Measurements from ENCODE around the gene CXCL12. TPM values are rescaled to one million over a fixed set of nuclear protein-coding genes. Genes with fewer than 3 reads are reported as not detected.

CXCL12 gene
- total RNA-seq, 1 donor from 2014 or later, result 2.2 TPM

DNA sequence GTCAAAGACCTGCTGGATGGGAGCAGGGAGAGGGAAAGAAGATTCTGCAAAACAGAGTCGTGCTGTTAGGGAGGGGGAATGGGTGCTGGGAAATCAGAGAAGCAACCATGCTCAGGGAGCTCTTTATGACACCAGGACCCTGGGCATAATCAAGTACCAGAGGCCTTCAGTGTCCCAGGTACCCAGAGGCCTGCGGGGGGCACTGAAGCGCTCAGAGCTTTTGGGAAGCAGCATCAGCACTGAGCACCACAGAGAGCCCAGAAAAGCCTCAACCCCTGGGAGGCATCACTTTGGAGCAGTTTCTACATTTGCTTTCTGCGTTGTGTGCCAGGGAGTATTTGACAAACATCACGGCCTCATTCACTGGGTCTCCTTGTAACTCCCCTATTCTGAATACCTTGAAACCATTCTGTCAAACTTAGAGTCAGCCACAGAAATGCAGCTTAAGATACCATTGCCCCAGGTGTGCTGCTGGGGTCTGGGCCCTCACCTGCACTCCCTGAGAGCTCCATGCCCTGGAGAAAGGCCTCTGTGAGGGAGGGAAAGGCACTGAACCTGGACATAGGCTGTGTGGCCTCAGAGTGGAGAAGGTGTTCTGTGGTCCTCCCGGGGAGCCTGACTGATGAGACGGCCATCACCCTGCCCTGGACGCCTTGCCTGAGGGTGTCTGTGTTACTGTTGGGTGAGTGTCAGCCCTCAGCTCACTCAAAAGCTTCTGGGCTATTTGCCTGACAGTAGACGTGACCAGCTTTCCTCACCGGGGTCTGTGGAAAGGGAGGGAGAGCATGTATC lies 37.1 kb downstream of the CXCL12 start:
- peaks cover 9% of the 10 kb centered on the region for H3K9me3 Mint-ChIP-seq (ENCODE audit: unreplicated experiment)
- no peak overlapping the region for H3K27ac Mint-ChIP-seq (ENCODE audit: unreplicated experiment)
- DNase-seq, result no peak
- TF ChIP-seq, protein P1, sequence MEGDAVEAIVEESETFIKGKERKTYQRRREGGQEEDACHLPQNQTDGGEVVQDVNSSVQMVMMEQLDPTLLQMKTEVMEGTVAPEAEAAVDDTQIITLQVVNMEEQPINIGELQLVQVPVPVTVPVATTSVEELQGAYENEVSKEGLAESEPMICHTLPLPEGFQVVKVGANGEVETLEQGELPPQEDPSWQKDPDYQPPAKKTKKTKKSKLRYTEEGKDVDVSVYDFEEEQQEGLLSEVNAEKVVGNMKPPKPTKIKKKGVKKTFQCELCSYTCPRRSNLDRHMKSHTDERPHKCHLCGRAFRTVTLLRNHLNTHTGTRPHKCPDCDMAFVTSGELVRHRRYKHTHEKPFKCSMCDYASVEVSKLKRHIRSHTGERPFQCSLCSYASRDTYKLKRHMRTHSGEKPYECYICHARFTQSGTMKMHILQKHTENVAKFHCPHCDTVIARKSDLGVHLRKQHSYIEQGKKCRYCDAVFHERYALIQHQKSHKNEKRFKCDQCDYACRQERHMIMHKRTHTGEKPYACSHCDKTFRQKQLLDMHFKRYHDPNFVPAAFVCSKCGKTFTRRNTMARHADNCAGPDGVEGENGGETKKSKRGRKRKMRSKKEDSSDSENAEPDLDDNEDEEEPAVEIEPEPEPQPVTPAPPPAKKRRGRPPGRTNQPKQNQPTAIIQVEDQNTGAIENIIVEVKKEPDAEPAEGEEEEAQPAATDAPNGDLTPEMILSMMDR (IDR thresholded peaks at IDR 0.05; ENCODE audit: partially characterized antibody, unreplicated experiment), result no peak
- H3K4me3 Mint-ChIP-seq (ENCODE audit: unreplicated experiment), result no peak overlapping the region
- no peaks in the 10 kb centered on the region for H3K36me3 Mint-ChIP-seq (ENCODE audit: unreplicated experiment)
- H3K4me1 Mint-ChIP-seq (ENCODE audit: low read depth, unreplicated experiment), result no peaks in the 10 kb centered on the region
- peaks cover 18% of the 10 kb centered on the region for H3K27me3 Mint-ChIP-seq (ENCODE audit: unreplicated experiment)

DNA sequence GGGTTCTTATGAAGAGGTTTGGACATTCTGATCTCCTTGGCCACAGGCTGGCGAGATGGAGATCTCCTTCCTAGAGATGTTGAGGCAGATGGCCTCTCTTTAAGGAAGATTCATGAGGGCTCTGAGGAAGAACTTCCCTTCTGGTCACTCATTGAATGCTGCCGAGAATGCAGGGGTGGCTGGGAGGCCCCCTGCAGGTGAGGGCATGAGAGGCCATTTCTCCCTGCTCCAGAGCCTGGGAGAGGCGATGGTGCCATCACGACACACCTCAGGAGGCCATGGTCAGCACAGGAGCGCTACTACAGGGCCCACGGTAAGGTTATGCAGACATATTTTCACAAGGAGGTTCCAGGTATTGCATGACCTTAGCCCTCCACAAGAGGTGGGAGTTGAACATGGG lies 40.2 kb downstream of the CXCL12 start:
- Mint-ChIP-seq H3K36me3 (ENCODE audit: unreplicated experiment) (no peaks in the 10 kb centered on the region), H3K4me3 (ENCODE audit: unreplicated experiment) (no peak overlapping the region), H3K27ac (ENCODE audit: unreplicated experiment) (no peak overlapping the region), H3K9me3 (ENCODE audit: unreplicated experiment) (peaks cover 5% of the 10 kb centered on the region), H3K27me3 (ENCODE audit: unreplicated experiment) (peaks cover 14% of the 10 kb centered on the region), H3K4me1 (ENCODE audit: low read depth, unreplicated experiment) (no peaks in the 10 kb centered on the region)
- TF ChIP-seq, protein P1 (IDR thresholded peaks at IDR 0.05; ENCODE audit: partially characterized antibody, unreplicated experiment), result no peak
- no peak for DNase-seq

DNA sequence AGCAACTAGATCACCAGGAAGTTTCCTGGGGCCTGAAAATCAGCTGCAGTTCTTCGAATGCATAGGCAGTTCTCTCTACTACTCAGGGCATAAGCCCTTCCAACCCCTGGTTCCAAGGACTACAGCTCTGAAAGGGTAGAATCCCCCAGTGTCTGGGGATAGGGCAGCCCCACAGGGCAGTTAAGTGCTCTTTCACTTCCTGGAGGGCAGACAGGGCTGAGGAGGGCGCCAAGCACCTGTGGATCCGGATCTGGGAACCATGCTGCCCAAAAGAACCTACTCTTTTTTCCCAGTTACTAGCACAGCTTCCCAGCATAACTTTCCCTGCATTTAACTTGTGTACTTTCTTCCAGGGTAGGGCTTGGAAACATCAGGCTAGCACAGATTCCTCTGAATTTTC lies 41.1 kb downstream of the CXCL12 start:
- Mint-ChIP-seq H3K9me3 (ENCODE audit: unreplicated experiment) (peaks cover 5% of the 10 kb centered on the region), H3K27me3 (ENCODE audit: unreplicated experiment) (peaks cover 16% of the 10 kb centered on the region), H3K27ac (ENCODE audit: unreplicated experiment) (no peak overlapping the region), H3K4me1 (ENCODE audit: low read depth, unreplicated experiment) (no peaks in the 10 kb centered on the region), H3K4me3 (ENCODE audit: unreplicated experiment) (no peak overlapping the region), H3K36me3 (ENCODE audit: unreplicated experiment) (no peaks in the 10 kb centered on the region)
- TF ChIP-seq, protein P1 (IDR thresholded peaks at IDR 0.05; ENCODE audit: partially characterized antibody, unreplicated experiment), result no peak
- DNase-seq, result no peak

DNA sequence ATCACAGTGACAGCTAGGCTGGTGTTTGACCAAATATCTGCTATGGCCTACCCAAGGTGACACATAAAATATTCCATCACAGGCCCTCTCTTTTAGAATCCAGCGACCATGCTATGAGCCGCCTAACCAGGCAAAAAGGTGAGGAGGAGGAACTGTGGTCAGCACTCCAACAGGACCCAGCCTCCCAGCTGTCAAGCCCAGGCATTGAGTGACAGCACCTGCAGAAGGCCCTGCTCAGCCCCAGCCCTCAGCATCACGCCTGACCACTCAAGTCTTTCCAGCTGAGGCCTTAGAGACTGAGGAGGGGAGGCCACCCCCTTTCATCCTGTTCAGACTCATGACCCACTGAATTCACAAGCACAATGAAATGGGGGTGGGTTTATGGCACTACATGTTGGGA lies 43.0 kb downstream of the CXCL12 start:
- no peaks in the 10 kb centered on the region for H3K4me1 Mint-ChIP-seq (ENCODE audit: low read depth, unreplicated experiment)
- no peak overlapping the region for H3K4me3 Mint-ChIP-seq (ENCODE audit: unreplicated experiment)
- DNase-seq, result no peak
- H3K27me3 Mint-ChIP-seq (ENCODE audit: unreplicated experiment), result peaks cover 11% of the 10 kb centered on the region
- H3K9me3 Mint-ChIP-seq (ENCODE audit: unreplicated experiment), result peaks cover 5% of the 10 kb centered on the region
- H3K36me3 Mint-ChIP-seq (ENCODE audit: unreplicated experiment), result no peaks in the 10 kb centered on the region
- no peak overlapping the region for H3K27ac Mint-ChIP-seq (ENCODE audit: unreplicated experiment)
- TF ChIP-seq, protein P1 (IDR thresholded peaks at IDR 0.05; ENCODE audit: partially characterized antibody, unreplicated experiment), result no peak

DNA sequence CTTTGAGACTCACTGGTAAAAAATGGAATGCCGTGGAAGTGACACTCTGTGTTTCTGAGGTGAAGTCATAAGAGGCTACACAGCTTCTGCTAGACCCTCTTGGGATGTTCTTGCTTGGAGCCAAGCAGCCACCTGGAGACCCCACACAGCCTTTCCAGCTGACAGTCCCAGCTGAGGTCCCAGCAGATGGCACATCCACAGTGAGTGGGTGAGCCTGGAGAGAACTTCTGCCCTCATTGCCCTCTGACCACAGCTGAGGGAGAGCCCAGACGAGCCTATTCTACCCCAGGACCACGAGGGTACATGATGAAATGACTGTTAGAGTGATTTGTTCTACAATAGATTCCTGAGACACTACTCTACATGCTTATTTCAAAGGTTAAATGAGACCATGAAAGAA lies 44.3 kb downstream of the CXCL12 start:
- TF ChIP-seq, protein P1 (IDR thresholded peaks at IDR 0.05; ENCODE audit: partially characterized antibody, unreplicated experiment), result no peak
- Mint-ChIP-seq H3K27me3 (ENCODE audit: unreplicated experiment) (peaks cover 8% of the 10 kb centered on the region), H3K4me1 (ENCODE audit: low read depth, unreplicated experiment) (no peaks in the 10 kb centered on the region), H3K27ac (ENCODE audit: unreplicated experiment) (no peak overlapping the region), H3K4me3 (ENCODE audit: unreplicated experiment) (no peak overlapping the region), H3K9me3 (ENCODE audit: unreplicated experiment) (peaks cover 2% of the 10 kb centered on the region), H3K36me3 (ENCODE audit: unreplicated experiment) (no peaks in the 10 kb centered on the region)
- no peak for DNase-seq
